Liver (tissue), 9 donors: ENCODE results near the gene MLLT3. TPM values are rescaled to one million over a fixed set of nuclear protein-coding genes. Genes with fewer than 3 reads are reported as not detected.

Source experiments
- DNase-seq: peaks from one replicate; pipeline ENCODE4 v3.0.0-alpha.2; 2017; ENCODE audit warnings: low spot score
- H3K27ac ChIP-seq, 2 donors: one replicate each; pipeline ENCODE4 v1.7.0; 2013; ENCODE audit warnings: inconsistent platforms in 2 of 2, low read length in 2 of 2, control low read depth in 1 of 2, low read depth in 1 of 2, mild to moderate bottlenecking in 1 of 2
- H3K27me3 ChIP-seq, 4 donors: one replicate each; pipeline versions ENCODE4 v1.6.1 to v1.7.0; 2013; ENCODE audit warnings: low read length in 3 of 4, inconsistent platforms in 1 of 4, mild to moderate bottlenecking in 1 of 4, moderate library complexity in 1 of 4; ENCODE audit not compliant: control insufficient read depth in 4 of 4, insufficient read depth in 4 of 4
- H3K36me3 ChIP-seq, 4 donors: one replicate each; pipeline versions ENCODE4 v1.6.1 to v1.7.0; 2013; ENCODE audit warnings: low read length in 3 of 4, mild to moderate bottlenecking in 3 of 4, low read depth in 1 of 4, moderate library complexity in 1 of 4; ENCODE audit not compliant: control insufficient read depth in 4 of 4, insufficient read depth in 3 of 4
- H3K4me1 ChIP-seq, 4 donors: one replicate each; pipeline versions ENCODE4 v1.6.1 to v1.7.0; 2013; ENCODE audit warnings: low read length in 3 of 4, mild to moderate bottlenecking in 3 of 4, moderate library complexity in 1 of 4; ENCODE audit not compliant: control insufficient read depth in 4 of 4, insufficient read depth in 4 of 4
- H3K4me3 ChIP-seq, 3 donors: one replicate each; pipeline versions ENCODE4 v1.6.1 to v1.7.0; 2013; ENCODE audit warnings: low read length in 3 of 3, control low read depth in 1 of 3, low read depth in 1 of 3, mild to moderate bottlenecking in 1 of 3
- H3K9ac ChIP-seq, 2 donors: one replicate each; pipeline ENCODE4 v1.7.0; 2013; ENCODE audit warnings: low read length in 2 of 2, mild to moderate bottlenecking in 2 of 2, moderate library complexity in 2 of 2, control low read depth in 1 of 2, low read depth in 1 of 2
- H3K9me3 ChIP-seq, 4 donors: one replicate each; pipeline versions ENCODE4 v1.6.1 to v1.7.0; 2013; ENCODE audit warnings: low read length in 3 of 4; ENCODE audit not compliant: control insufficient read depth in 4 of 4
- ATF3 ChIP-seq: IDR thresholded peaks from 2 replicates; pipeline ENCODE4 v1.6.1; 2016; ENCODE audit warnings: antibody characterized with exemption
- EGR1 ChIP-seq, 2 donors: IDR thresholded peaks; 2 replicates each; pipeline ENCODE4 v1.6.1; 2016 to 2018; ENCODE audit warnings: antibody characterized with exemption in 2 of 2, low read depth in 2 of 2
- FOXA1 ChIP-seq: IDR thresholded peaks from 2 replicates; pipeline ENCODE4 v1.6.1; 2016; ENCODE audit warnings: antibody characterized with exemption
- GABPA ChIP-seq, 2 donors: IDR thresholded peaks in 1 of 2; conservative IDR thresholded peaks in 1 of 2; 2 replicates each; pipeline ENCODE4 v1.6.1; 2016; ENCODE audit warnings: antibody characterized with exemption in 2 of 2, mild to moderate bottlenecking in 1 of 2, moderate library complexity in 1 of 2
- HNF4A ChIP-seq, 2 donors: conservative IDR thresholded peaks; 2 replicates each; pipeline ENCODE4 v1.6.1; 2016; ENCODE audit warnings: antibody characterized with exemption in 2 of 2, mild to moderate bottlenecking in 2 of 2
- HNF4G ChIP-seq: IDR thresholded peaks from 2 replicates; pipeline ENCODE4 v1.6.1; 2016; ENCODE audit warnings: antibody characterized with exemption
- JUND ChIP-seq, 2 donors: IDR thresholded peaks; 2 replicates each; pipeline ENCODE4 v1.6.1; 2016; ENCODE audit warnings: antibody characterized with exemption in 2 of 2
- MAX ChIP-seq: IDR thresholded peaks from 2 replicates; pipeline ENCODE4 v1.6.1; 2016; ENCODE audit warnings: antibody characterized with exemption
- RAD21 ChIP-seq, 2 donors: IDR thresholded peaks; 2 replicates each; pipeline ENCODE4 v1.6.1; 2016; ENCODE audit warnings: antibody characterized with exemption in 2 of 2, mild to moderate bottlenecking in 2 of 2
- RXRA ChIP-seq, 2 donors: IDR thresholded peaks; 2 replicates each; pipeline ENCODE4 v1.6.1; 2017 to 2018; ENCODE audit warnings: antibody characterized with exemption in 2 of 2, mild to moderate bottlenecking in 1 of 2
- SP1 ChIP-seq: IDR thresholded peaks from 2 replicates; pipeline ENCODE4 v1.6.1; 2018; ENCODE audit warnings: antibody characterized with exemption, mild to moderate bottlenecking
- TAF1 ChIP-seq: conservative IDR thresholded peaks from 2 replicates; pipeline ENCODE4 v1.6.1; 2016; ENCODE audit warnings: antibody characterized with exemption, mild to moderate bottlenecking
- YY1 ChIP-seq: IDR thresholded peaks from 2 replicates; pipeline ENCODE4 v1.6.1; 2016; ENCODE audit warnings: antibody characterized with exemption, mild to moderate bottlenecking
- ZBTB33 ChIP-seq: IDR thresholded peaks from 2 replicates; pipeline ENCODE4 v1.6.1; 2016; ENCODE audit warnings: antibody characterized with exemption
- WGBS: extraction: QIAGEN DNeasy Blood & Tissue Kit; methylation state at CpG from one replicate; pipeline ENCODE4 v1.1.7; 2013; 5-methylcytosine and 5-hydroxymethylcytosine counted together
- polyA plus RNA-seq, 2 donors: library from polyadenylated mRNA; stranded (reverse) in 1 of 2; unstranded in 1 of 2; fragments of 200-250 nt in 1 of 2; fragments of >200 nt in 1 of 2; fragmentation: Nextera tagmentation in 1 of 2; extraction: Ambion mirVana in 1 of 2; gene quantifications; one replicate each; pipeline versions ENCODE4 v1.2.1 to v1.2.3, GENCODE V29; 2013 to 2015
- total RNA-seq, 2 donors: library from RNA; depleted of rRNA; stranded (reverse); fragments of >200 nt; gene quantifications; one replicate each; pipeline ENCODE4 v1.2.3, GENCODE V29; 2014
- donor health status: healthy.
- donor health status: healthy.
- donor health status: healthy.
- donor health status: healthy.
- donor health status: healthy.

MLLT3 gene
- total and polyA plus RNA-seq, 4 donors = 0.79 to 25.5 (median 1.3) TPM

GRCh38 chr9:20387062-20387461 is 235.2 kb downstream of the MLLT3 start:
- Histone ChIP-seq H3K27ac (no peak overlapping the region), H3K9ac (no peak overlapping the region), H3K4me1 (peaks cover 0 to 11% (median 4%) of the 10 kb centered on the region in 4 donors), H3K36me3 (no peaks in the 10 kb centered on the region), H3K4me3 (no peak overlapping the region), H3K27me3 (no peaks in the 10 kb centered on the region), H3K9me3 (no peaks in the 10 kb centered on the region)
- no peak for DNase-seq
- WGBS = 89% methylated on average over 3 of the region's 3 CpGs
- no peak for TF ChIP-seq TAF1
- no peak for TF ChIP-seq FOXA1
- no peak for TF ChIP-seq YY1
- TF ChIP-seq HNF4A (conservative IDR thresholded peaks at IDR 0.05) = no peak
- TF ChIP-seq SP1 = no peak
- TF ChIP-seq ATF3 = no peak
- TF ChIP-seq MAX = no peak

- Histone ChIP-seq H3K9ac (no peak overlapping the region), H3K9me3 (no peaks in the 10 kb centered on the region), H3K27ac (no peak overlapping the region), H3K36me3 (no peaks in the 10 kb centered on the region), H3K27me3 (no peaks in the 10 kb centered on the region), H3K4me3 (no peak overlapping the region), H3K4me1 (peaks cover 0 to 6% (median 0%) of the 10 kb centered on the region in 4 donors)
- 89% methylated on average over 2 of the region's 2 CpGs for WGBS
- DNase-seq = no peak
- no peak for TF ChIP-seq HNF4G
- no peak for TF ChIP-seq RXRA (IDR thresholded peaks at IDR 0.05)
- TF ChIP-seq ZBTB33 = no peak
- no peak for TF ChIP-seq RAD21 (IDR thresholded peaks at IDR 0.05)
- TF ChIP-seq EGR1 (IDR thresholded peaks at IDR 0.05; ENCODE audit: low read depth in 2 of 2) = no peak
- TF ChIP-seq SP1 = no peak
- no peak for TF ChIP-seq MAX
- TF ChIP-seq ATF3 = no peak
These were observed 237.7 kb downstream of the MLLT3 start for GRCh38 chr9:20384642-20385041.

GRCh38 chr9:20382460-20383071 is 239.7 kb downstream of the MLLT3 start:
- TF ChIP-seq GABPA (IDR thresholded peaks at IDR 0.05 in 1 of 2, conservative IDR thresholded peaks at IDR 0.05 in 1 of 2) (no peak), HNF4A (conservative IDR thresholded peaks at IDR 0.05) (no peak), JUND (IDR thresholded peaks at IDR 0.05) (no peak), RXRA (IDR thresholded peaks at IDR 0.05) (no peak)
- WGBS = 50% methylated on average over 2 of the region's 2 CpGs
- Histone ChIP-seq H3K4me1 (peaks cover 0 to 11% (median 0%) of the 10 kb centered on the region in 4 donors), H3K27me3 (no peaks in the 10 kb centered on the region), H3K4me3 (no peak overlapping the region), H3K27ac (no peak overlapping the region), H3K9ac (no peak overlapping the region), H3K36me3 (no peaks in the 10 kb centered on the region), H3K9me3 (no peaks in the 10 kb centered on the region)
- no peak for DNase-seq
